NCI-H2227 (cell line): ENCODE data around the gene ARL8B.
"Not testable (repeated sequence)": the region's sequence is repeated elsewhere in the genome, so short reads cannot be mapped to it uniquely, and the experiment has no call there.

Experiments
- DNase-seq: peaks from one replicate; lab custom pipeline; 2025; ENCODE audit not compliant: unreplicated experiment; lab: John Stamatoyannopoulos, UW

Gene ARL8B

GRCh38 chr3:5144316-5144994 is 22.4 kb downstream of the ARL8B start:
- no peak for DNase-seq

GRCh38 chr3:5145120-5145519 is 23.0 kb downstream of the ARL8B start:
- DNase-seq, result no peak

- DNase-seq, result not testable (repeated sequence)
Measured at GRCh38 chr3:5147152-5147551, 25.1 kb downstream of the ARL8B start.

- DNase-seq, result no peak
Measured at GRCh38 chr3:5149306-5149880, 27.3 kb downstream of the ARL8B start.

- no peak for DNase-seq
Measured at GRCh38 chr3:5151586-5151985, 29.5 kb downstream of the ARL8B start.

- no peak for DNase-seq
Measured at GRCh38 chr3:5153074-5153473, 31.0 kb downstream of the ARL8B start.

- no peak for DNase-seq
Measured at GRCh38 chr3:5155241-5155640, 33.1 kb downstream of the ARL8B start.

- DNase-seq, result no peak
Measured at GRCh38 chr3:5160321-5160720, 38.2 kb downstream of the ARL8B start.

GRCh38 chr3:5160940-5161858 is 39.1 kb downstream of the ARL8B start:
- DNase-seq, result no peak

GRCh38 chr3:5162102-5162501 is 40.0 kb downstream of the ARL8B start:
- no peak for DNase-seq

GRCh38 chr3:5165698-5166097 is 43.6 kb downstream of the ARL8B start:
- no peak for DNase-seq

GRCh38 chr3:5166846-5167245 is 44.8 kb downstream of the ARL8B start:
- DNase-seq, result no peak

- no peak for DNase-seq
Measured at GRCh38 chr3:5168110-5168509, 46.0 kb downstream of the ARL8B start.

GRCh38 chr3:5169807-5170206 is 47.7 kb downstream of the ARL8B start:
- DNase-seq, result no peak

GRCh38 chr3:5170975-5171374 is 48.9 kb downstream of the ARL8B start:
- no peak for DNase-seq

- no peak for DNase-seq
Measured at GRCh38 chr3:5172018-5172417, 49.9 kb downstream of the ARL8B start.

- not testable (repeated sequence) for DNase-seq
Measured at GRCh38 chr3:5179036-5179435, 56.9 kb downstream of the ARL8B start.

- DNase-seq, result no peak
Measured at GRCh38 chr3:5181469-5182141, 59.5 kb downstream of the ARL8B start.

- not testable (repeated sequence) for DNase-seq
Measured at GRCh38 chr3:5183714-5184113, 61.6 kb downstream of the ARL8B start.

GRCh38 chr3:5184499-5184898 is 62.4 kb downstream of the ARL8B start:
- DNase-seq, result no peak

GRCh38 chr3:5185093-5185673 is 63.1 kb downstream of the ARL8B start:
- DNase-seq, result no peak
